Cardiac fibroblast (primary cell): ENCODE results near the gene TMEM179.

Experiments used
- DNase-seq, 2 donors: peaks; one replicate each; pipeline versions ENCODE4 v3.0.0 to v3.0.0-alpha.2; 2010; ENCODE audit warnings: low read depth in 2 of 2
- H3K4me3 ChIP-seq, 2 donors: replicated peaks in 1 of 2; 1 replicate in 1 of 2; 2 replicates in 1 of 2; pipeline ENCODE4 v1.5.1; 2011; ENCODE audit warnings: low read depth in 2 of 2, low read length in 2 of 2, mild to moderate bottlenecking in 2 of 2, moderate library complexity in 1 of 2
- CTCF ChIP-seq: IDR thresholded peaks from one replicate; pipeline ENCODE4 v1.5.1; 2011; ENCODE audit warnings: low read depth, mild to moderate bottlenecking, low read length, inconsistent platforms

Gene TMEM179

DNA sequence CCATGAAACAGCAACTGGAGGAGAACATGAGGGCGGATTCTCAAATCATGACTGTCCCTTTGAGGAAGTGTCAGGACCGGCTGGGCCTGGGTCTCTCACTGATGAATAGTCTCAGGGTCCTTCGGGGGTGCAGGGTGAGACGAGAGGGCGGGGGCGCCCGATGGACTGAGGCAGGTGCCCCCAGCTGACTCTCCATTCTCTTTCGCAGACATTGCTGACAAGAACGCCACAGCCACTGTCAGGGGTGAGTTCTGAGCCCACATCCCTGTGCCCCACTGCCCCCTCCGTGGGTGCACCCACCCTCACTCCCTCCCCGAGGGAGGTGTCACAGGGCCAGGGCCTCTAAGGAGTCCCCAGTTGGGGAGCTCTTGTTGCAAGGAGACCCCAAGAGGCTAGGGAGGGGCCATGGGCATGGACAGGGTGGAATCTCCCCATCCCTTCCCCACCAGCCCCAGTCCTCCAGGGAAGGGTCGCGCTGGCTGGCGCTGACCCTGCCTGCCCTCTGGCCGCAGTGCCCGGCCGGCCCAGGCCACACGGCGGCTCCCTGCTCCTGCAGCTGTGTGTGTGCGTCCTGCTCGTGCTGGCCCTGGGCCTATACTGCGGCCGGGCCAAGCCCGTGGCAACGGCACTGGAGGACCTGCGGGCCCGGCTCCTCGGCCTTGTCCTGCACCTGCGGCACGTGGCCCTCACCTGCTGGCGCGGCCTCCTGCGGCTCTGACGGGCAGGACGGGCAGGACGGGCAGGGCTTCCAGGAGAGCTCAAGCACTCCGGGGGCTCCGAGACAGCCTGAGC, 16.3 kb downstream of the TMEM179 start:
- no peak for DNase-seq
- no peak overlapping the region for H3K4me3 ChIP-seq
- no peak for TF ChIP-seq CTCF

DNA sequence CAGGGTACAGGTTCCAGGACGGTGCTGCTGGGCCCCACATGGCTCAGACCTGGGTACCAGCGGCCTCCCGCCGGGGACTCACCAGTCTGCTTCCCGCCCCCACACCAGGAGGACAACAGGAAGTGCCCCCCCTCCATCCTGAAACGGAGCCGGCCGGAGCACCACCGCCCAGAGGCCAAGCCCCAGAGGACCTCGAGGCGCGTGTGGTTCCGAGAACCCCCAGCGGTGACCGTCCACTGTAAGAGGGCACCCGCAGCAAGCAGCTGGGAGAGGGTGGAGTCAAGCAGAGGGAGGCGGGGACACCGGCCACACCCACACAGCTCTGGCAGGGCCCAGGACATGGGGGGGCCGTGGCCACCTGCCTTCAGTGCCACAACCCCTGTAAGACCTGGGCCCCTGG, 16.9 kb downstream of the TMEM179 start:
- DNase-seq = no peak
- TF ChIP-seq CTCF = no peak
- H3K4me3 ChIP-seq = no peak overlapping the region

DNA sequence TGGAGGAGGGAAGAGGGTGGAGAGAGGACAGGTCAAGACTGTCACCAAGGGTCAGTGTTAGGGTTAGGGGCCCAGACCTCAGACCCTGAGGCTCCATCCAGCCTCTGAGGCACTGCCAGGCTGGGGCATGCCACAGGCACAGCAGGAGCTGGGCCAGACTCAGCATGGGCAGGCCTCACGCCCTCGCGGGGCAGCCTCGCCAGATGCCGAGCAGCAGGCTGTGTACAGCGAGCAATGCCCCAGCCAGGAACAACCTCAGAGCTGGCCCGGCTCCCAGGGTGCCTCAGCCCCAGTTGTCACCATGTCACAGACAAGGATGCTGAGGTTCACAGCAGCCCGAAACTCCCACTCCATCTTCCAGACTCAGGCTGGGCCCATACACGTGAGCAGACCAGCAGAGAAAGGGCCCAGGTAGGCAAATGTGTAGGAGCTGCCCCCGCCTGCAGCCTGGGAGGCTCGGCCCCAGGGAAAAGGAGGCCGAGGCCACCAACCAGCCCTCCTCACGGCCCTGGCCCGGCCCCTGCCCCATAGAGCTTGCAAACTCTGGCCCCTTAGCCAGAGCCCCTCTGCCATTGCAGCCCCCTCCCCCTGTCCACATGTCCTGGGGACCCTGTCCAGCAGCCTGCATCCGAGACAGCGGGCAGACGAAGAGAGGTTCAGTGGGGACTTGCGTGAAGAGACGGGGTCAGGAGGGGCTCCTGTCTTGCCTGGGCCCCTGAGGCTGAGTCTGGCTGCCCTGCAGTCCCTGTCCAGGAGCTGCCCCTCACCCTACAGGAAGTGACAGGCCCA, 17.5 kb downstream of the TMEM179 start:
- H3K4me3 ChIP-seq = no peak overlapping the region
- DNase-seq = peak in 1 of 2 donors; percentile 10
- TF ChIP-seq CTCF = no peak

DNA sequence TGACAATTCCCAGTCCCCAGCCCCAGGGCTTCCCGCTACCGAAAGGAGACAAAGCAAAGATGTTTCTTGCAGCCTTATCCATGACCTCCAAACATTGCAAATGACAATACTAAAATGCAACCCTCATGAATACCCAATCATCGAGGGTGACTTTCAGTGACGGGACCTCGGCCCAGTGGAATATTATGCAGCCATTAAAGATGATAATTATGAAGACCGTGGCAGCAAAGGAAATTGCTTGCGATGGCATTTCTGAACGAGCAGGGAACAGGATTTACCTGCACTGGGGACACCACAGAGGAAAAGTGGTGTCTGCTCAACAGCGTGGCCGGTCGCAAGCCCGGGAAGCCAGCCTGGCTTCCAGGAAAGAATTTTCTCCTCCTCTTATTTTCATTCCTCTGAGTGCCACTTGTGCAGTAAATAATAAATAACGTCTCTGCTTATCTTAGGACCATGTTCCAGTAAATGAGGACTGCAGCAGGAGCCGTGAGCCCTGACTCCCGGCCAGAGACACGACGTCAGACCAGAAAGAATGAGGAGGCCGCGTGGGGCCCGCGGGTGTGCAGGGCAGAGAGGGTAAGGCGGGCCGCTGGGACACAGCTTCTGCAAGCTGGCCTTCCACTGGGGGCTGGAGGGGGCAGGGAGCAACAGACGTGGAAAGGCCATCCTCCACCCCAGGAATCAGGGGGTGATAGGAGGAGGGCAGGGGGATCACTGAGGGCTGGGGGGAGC, 18.4 kb downstream of the TMEM179 start:
- peak in 1 of 2 donors; percentile 43 for DNase-seq
- no peak for TF ChIP-seq CTCF
- no peak overlapping the region for H3K4me3 ChIP-seq

DNA sequence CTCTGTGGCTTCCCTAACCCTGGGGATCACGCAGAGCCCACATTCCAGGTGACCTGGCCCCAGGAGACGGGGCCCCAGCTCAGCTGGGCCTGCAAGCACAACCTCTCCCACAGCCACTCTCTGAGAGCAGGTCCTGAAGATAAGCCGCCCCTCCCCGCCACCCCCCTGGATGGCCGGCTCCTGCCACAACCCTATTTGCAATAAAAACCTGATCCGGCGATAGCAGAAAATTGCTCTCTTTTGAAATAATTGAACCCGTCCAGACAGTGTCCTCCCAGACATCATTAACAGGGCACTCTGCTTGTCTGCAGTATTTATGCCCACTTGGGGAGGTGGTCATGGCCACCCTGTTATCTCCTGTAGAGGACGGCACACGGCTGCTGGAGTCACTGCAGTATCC, 20.0 kb downstream of the TMEM179 start:
- H3K4me3 ChIP-seq = no peak overlapping the region
- no peak for DNase-seq
- no peak for TF ChIP-seq CTCF

GRCh38 chr14:104583424-104584306, 20.9 kb downstream of the TMEM179 start:
- no peak overlapping the region for H3K4me3 ChIP-seq
- no peak for DNase-seq
- no peak for TF ChIP-seq CTCF
